Renal pelvis (tissue), 4 donors: ENCODE data around the gene RAP1GAP. TPM values are rescaled to one million over a fixed set of nuclear protein-coding genes. Genes with fewer than 3 reads are reported as not detected.

Source experiments
- DNase-seq: peaks from one replicate; pipeline ENCODE4 v3.0.0-alpha.2; 2013
- polyA plus RNA-seq, 3 donors: library from polyadenylated mRNA; unstranded; fragments of 120-200 nt; gene quantifications; one replicate each; pipeline ENCODE4 v1.2.1, GENCODE V29; 2013; ENCODE audit not compliant: insufficient read length in 3 of 3

The RAP1GAP gene
- polyA plus RNA-seq, 3 donors = 20.8 to 23.1 (median 22.5) TPM

DNA sequence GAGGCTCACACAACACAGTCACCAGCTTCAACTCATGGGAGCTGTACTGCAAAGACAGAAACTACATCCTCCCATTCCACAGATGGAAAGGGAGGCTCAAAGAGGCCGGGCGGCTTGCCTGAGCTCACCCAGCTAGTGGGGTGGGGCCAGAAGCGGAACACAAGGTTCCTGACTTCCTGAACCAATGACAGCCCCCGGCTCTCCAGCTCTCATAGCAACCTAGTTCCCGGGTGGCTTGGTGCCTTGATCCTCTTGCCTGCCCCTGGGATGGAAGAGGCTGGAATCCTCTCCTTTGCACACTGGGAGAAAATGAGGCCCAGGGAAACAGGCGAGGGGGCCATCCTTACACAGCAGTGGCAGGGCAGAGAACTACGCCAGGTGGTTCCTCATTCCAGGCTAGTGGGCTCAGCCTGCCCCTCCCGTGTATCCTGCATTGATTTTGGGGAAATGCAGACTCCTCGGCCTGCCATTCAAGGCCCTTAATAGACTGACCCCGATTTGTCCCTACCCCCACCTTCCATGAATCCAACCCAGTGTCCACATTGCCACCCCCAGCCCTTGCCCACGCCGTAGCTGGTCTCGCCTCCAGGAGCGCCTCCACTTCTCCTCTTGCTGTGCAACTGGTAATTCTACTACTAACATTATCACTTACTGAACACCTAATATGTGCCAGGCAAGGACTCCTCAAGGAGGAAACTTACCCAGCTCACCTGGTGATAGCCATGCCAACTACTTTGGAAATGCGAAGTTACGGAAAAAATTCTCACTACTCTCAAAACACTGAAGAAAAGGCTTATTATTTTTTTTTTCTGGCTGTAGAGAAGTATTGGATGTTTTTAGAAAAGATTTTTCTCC, 5.0 kb downstream of the RAP1GAP start:
- no peak for DNase-seq

DNA sequence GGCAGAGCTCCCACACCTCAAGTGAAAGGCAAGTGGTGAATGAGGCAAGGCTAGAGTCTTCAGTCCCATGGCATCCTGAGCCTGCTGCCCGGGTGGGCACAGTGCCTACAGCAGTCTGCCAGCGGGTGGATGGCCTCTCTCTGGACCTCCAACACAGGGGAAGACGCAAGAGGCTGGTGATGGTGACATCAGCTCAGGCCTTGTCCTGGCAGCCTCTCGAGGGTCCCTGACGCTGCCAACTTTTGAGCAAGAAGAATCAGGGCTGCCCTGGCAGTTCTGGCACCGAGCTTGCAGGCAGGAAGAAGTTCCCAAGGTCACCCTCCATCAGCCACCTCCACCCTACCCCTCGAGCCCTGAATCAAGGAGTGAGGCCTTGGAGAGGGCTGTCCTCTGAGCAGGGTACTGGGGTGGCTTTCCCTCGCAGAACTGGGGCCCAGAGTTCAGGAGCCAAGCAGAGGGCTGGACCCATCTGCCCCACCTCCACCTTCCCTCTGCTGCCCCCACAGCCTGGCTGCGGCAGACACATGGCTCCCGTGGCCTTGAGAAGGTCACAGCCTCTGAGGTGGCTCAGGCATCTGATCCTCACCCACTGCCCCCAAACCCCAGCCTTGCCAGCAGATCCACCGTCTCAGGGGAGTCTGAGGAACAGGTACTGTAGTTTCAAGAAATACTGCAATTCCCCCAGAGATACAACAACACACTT, 5.8 kb downstream of the RAP1GAP start:
- DNase-seq = no peak

DNA sequence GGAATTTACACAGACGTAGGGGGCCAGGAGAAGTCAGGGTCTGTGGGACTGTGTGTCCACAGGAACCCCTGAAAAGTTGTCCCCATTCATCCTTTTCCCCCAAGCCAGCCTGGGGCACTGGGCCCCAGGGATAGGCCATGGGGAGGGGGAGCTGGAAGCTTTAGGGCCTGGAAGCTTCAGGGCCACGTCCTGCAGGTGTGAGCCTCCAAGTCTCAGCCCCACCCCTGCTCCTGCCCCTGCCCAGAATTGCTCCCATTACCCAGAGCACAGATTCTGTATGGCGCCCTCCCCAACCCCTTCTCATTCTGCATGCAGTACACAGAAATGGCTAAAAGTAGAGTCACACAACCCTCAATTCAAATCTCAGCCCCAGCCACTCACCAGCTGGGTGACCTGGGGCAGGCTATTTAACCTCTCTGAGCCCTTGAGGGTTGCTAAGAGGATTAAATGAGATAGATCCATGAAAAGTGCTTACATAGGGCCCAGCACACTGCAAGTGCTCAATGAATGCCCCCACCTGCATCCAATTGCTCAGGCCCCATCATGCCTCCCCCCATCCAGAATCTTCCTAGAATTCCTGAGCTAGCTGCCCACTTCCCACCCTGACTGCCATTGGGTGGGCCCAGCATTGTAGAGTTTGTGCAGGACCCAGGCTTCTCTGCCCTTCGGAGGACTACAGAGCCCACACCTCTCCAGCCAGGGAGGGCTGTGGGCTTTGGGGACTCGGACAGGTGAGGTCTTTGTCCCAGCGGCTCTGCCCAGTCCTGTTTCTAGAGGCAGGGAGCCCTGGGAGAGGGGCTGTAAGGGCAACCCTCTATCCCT, 6.5 kb downstream of the RAP1GAP start:
- DNase-seq = no peak

DNA sequence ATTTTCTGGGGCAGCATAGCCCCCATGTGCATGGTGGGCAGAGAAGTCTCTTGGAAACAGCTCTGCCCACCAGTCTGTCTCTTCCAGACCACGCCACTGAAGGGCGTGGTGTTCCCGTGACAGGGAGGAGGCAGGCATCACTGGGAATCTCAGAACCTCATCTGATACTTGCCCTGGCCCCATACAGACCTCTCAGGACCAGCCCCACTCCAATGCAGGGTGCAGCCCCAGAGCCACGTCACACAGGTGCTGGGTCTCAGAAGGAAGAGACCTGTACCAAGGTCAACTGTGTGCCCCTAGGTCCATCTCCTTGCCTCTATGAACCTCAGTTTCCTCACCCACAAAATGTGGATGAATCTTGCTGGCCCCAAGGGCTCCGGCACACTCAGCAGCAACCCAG, 7.3 kb downstream of the RAP1GAP start:
- DNase-seq = no peak

DNA sequence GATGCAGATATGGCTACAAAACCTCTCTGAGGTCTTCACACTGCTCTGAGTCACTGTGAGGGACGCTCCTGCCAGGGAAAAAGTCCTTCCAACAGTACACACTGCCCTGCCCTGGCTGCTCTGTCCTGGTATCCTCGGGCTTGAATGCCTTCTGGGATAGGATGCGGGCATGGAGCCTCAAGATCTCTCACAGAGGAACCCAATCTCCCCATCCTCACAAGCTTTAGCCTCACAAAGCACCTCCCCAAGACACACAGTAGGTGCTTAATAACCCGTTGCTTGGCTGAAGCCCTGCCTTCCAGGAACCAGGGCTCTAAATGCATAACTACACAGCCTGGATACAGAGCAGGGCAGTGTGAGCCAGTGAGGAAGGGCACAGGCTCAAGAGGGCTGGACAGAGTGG, 9.2 kb downstream of the RAP1GAP start:
- no peak for DNase-seq

DNA sequence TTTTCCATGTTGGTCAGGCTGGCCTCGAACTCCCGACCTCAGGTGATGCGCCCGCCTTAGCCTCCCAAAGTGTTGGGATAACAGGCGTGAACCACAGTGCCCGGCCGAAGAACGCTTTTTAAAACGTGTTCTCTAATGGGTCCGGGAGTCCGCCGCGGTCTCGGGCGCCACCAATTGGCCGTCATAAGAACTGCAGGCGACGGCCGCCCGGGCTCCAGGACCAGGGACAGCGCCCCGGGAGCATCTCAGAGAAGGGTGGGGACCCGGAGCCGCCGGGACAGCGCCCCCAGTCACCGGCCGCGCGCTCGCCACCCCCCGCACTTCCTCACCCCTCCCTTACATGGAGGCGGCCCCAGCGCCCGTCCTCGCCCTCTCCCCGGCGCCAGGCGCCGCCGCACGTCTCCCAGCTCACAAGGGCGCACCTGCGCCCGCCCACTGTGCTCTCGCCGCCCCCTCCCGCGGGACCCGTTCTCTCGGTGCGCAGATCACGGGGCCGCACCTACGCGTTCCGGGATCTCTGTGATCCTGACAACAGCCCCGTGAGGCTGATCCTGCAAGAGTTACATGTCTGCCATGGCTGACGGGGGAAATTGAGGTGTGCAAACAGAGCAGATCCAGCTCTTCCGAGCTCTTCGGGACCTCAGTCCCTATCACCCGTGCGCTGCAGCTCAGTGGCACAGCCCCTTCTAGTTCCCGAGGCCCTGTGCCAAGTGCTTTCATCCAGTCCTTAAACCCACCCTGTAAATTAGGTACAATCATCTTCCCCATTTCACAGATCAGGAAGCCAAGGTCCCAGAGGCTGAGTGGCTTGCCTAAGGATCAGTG, 9.8 kb downstream of the RAP1GAP start:
- DNase-seq = no peak

DNA sequence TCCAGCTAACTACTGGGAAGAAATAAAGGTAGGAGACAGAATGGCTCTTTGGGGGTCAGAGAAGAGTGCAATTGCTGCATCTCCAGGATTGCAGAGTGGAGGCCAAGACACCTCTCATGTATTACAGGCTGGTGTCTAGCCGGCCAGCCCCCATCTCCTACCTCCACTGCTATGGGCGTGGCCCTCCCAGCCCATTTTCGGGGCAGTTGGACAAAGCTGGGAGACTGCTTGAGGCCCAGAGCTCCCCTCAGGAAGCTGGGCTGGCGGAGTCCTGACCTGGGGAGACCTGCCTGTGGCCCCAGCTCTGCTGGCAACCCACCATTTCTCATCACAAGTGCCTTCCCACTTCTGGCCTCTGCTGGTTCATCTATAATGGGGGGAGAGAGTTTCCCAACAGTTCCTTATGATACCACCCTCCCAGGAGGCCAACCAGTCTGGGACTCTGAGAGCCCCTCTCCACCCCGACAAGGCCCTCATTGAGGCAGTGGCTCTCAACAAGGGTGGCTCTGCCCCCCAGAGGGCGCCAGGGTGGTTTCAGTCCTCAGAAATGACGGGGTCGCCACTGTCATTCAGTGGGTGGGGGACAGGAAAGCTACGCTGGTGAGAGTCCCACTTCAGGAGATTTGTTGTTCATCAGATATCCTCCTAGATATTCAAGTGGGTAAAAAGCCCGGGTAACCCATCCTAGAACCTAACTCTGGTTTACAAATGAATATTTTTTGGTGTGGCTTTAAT, 11.5 kb downstream of the RAP1GAP start:
- no peak for DNase-seq

DNA sequence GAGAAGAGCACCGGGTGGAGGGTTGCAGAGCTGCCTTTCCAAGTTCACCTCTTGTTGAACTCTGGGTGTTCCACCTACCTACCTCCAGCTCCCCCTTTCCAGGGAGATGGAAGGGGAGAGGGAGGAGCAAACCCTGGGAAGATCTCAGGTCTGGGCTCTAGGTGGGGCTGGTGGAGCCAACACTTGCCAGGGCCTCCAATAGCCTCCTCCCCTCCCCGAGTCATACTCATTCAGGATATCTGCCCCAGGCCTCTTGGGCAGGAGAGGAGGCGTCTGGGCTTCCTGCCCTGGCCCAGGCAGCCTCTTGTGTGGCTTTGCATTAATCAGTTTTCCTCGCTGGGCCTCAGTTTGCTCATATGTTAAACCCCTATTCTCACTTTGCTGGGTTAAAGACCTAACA, 13.4 kb downstream of the RAP1GAP start:
- no peak for DNase-seq

DNA sequence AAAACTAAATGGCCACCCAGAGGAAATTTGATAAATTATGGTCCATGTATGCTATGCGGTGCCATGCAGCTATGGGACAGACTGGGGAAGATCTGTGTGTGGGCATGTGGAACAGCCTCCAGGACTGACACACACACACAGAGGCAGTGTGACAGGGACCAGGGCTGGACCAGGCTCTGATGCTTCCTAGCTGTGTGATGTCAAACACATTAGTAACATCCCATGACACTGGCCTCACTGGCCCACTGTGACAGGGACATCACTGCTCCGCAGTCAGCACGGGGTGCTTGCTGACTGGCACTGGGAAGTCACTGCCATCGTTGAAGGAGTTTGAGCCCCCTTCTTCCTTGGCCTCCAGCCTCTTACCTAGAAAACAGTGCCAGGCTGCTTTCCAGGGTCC, 13.9 kb downstream of the RAP1GAP start:
- DNase-seq = no peak

DNA sequence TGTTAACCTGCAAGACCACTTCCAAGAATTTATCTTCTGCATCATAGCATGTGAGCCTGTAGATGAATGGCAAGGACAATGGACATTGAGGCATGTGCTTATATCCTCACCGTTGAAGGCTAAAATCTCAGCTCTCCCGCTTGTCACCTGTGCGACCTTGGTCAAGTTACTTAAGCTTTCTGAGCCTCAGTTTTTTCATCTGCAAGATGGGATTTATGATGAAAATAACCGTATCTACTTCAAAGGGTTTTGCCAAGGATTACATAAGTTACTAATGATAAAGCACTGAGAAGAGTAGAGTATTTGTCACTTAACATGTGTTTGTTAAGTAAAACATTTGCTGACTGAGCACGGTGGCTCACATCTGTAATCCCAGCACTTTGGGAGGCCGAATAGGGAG, 14.9 kb downstream of the RAP1GAP start:
- no peak for DNase-seq

DNA sequence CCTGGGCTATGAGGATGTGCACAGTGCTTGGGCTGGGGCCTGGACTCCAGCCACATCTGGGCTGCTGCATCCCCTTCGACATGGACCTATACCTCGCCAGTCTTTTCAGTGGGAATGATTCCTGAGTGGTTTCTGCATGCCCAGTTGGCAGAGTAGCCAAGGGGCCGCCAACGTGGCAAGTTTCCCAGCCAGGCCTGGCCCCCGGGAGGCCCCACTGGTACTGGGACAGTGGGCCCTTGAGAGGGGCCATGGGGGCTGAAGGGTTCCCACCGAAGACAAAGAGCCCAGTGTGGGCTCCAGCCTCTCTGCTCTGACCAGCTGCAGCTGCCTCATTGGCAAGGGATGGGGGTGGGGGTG, 15.4 kb downstream of the RAP1GAP start:
- DNase-seq = no peak

DNA sequence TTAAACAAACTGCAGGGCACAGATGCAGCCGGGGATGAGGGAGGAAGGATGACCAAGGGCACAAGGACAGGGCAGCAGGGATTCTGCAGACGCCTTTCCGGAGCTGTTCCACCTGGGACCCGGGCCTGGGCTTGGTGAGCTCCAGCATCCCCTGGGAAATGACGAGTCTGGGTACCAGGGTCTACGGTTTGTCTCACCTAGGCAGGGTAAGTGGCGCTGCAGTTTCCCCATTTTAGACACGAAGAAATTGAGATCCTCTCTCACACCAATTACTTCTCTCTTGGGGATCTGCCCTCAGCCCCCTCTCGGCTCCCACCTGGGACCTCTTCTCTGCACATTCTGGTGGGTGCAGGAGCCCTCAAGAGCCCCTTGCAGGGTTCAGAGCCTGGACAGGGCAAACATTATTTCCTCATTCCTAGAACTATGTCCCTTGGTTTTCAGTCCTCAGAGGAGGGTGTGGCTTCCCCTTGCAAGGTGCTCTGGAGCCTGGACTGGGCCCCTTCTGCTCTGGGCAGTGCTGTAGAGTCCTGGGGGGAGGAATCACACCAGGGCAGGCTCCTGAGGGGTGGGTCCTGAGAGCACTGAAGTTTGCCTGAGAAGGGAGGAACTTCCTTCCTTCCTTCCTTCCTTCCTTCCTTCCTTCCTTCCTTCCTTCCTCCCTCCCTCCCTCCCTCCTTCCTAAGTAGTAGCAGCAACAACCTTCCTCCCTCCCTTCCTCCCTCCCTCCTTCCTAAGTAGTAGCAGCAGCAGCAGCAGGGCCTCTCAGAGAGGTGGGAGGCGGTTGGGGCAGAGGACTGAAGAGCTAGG, 16.0 kb downstream of the RAP1GAP start:
- no peak for DNase-seq

DNA sequence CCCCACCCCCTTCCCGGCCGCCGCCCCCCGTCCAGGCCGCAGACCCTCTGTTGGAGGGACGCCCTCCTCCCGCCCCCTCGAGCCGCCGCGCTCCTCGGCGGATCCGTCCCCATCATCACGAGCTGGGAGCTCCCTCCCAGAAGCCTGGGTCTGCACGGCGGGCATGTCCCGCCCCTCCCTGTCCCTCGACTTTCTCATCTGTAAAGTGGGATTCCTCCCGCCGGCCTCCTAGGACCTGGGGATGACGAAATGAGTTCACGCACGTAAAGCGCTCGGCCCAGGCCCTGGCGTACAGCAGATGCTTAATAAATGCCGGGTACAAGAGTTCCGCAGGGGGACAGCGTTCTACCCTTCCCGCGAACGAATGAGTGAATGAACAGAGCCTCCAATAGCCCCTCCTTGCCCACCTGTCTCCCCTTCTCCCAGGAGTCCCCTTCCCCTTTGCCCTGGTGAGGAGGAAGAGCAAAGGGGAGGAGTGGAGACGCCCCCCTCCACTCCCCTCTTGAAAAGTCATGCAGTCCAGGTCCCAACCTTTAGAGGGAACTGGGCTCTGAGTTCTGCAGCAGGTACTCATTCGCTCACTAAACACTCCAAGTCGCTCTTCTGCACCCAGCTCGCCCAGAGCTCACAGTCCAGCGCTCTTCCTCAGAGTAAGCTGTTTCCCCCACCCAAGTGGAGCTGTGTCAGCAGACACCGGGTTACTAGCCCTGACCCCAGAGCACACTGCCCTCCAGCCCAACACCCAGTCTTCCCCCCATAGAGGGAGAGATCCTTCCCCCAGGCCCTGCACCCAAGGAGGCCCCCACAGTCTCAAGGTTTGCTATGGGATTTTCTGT, 16.8 kb downstream of the RAP1GAP start:
- no peak for DNase-seq

DNA sequence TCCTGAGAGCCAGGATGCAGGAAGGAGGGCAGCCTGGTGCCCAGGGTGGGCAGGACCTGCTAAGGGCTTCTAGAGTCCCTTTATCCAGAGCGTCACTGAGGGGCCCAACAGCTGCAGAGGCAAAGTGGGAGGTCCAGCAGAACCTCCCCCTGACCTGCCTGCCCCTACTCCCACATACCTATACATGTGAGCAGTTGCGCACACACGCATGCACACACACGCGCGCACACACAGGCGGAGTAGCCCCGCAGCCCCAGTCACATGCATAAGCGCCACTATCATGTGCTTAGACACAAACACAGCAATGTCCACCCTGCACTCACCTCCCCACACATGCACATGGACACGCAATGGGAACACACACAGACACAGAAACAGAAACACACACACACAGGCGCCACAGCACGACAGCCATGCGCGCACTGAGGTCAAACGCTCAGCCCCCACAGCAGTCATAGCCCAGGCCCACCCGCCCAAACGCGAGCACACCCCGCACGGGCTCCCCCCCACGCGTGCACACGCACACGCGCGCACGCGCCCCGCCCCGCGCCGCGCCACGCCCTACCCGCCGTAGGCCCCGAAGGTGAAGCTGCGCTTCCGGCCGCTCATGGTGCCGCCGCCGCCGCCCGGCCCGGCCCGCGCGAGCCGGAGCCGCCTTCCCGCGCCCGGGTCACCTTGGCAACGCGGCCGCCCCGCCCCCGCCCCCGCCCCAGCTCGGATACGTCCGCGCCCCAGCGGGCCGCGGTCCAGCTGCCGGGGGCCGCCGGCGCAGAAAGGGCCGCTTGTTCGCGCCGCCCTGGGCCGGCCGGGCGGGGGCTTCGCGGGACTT, 17.7 kb downstream of the RAP1GAP start:
- DNase-seq = no peak

DNA sequence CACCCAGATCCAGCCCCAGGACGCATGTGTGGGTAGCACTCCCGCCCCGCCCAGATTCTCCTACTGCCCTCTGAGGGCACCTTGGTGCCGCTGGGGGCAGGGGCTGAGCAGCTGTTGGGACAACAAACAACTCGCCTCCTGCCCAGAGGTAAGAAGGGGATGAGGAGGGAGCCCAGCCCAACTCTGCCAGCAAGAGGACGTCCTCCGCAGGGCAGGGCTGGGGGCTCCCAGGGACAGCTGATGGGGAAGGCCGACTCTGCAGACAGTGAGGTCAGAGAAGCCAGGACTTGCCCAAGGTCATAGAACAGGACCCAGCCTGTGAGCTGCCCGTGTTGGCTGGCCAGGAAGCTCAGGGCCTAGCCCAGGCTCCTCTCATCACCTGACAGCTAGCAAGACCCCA, 18.8 kb downstream of the RAP1GAP start:
- DNase-seq = no peak

DNA sequence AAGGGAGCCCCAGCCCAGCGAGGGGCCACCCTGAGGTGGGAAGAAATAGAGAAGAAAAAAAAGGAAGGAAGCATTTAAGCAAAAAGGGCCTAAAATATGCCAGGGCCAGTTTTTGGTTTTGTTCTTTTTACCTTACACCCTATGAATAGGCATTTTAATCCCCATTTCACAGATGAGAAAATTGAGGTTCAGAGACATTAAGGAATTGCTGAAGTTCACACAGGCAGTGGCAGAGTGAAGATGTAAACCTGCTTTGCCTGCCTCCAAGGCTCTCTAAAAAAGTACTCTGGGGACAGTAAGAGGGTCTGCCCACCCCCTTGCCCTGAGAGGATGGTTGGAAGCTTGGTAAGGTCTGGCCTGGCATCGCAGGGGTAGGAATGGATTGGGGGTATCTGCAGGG, 19.8 kb downstream of the RAP1GAP start:
- DNase-seq = no peak

DNA sequence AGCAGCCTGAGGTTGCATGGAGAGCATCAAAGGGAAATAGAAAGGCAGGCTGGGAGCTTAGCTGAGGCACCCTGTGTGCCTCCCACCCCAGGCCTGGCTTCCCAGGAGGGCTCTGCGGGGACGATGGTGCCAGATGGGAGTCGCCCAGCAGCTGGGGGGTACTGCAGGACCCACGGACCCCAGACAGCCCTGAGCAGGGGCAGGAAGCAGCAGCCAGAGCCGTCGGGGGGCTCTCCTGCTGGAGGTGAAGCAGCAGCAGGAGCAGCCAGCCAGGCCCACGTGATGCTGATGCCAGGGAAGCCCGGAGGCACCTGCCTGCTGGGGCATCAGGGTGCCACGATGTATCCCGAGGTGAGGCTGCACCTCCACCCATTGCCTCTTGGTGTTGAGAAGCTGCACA, 20.4 kb downstream of the RAP1GAP start:
- no peak for DNase-seq

DNA sequence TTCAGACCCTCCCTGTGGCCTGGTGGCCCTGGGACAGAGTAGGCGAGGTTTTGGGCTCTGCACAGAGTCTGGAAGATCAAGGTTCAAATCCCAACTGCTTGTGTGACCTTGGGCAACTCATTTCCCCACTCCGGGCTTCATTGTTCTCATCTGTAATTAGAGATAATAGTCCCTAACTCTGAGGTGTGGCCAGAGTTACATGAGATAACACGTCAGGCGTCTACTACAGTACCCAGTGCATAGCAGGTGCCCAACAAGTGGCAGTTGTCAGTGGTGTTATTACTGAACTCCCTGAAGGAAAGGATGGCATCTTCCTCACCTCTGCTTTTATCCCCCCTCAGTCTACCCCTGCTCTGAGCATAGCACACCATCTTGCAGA, 20.8 kb downstream of the RAP1GAP start:
- no peak for DNase-seq
